OCI-LY7 (cell line): Measurements from ENCODE around the gene MAN2B1.

Source experiments
- CTCF ChIP-seq: fragments of 200-600 bp; sonication (generic); conservative IDR thresholded peaks from 2 replicates; pipeline ENCODE4 v1.5.1; 2014; ENCODE audit warnings: mild to moderate bottlenecking, antibody characterized with exemption, low read length, moderate library complexity, mixed read lengths
- EZH2phosphoT487 ChIP-seq: fragments of 200-600 bp; sonication (generic); IDR thresholded peaks from 2 replicates; pipeline ENCODE4 v1.6.1; 2018; ENCODE audit warnings: low read depth, borderline replicate concordance, mild to moderate bottlenecking, mixed run types, antibody characterized with exemption, low read length, moderate library complexity, mixed read lengths

DNA sequence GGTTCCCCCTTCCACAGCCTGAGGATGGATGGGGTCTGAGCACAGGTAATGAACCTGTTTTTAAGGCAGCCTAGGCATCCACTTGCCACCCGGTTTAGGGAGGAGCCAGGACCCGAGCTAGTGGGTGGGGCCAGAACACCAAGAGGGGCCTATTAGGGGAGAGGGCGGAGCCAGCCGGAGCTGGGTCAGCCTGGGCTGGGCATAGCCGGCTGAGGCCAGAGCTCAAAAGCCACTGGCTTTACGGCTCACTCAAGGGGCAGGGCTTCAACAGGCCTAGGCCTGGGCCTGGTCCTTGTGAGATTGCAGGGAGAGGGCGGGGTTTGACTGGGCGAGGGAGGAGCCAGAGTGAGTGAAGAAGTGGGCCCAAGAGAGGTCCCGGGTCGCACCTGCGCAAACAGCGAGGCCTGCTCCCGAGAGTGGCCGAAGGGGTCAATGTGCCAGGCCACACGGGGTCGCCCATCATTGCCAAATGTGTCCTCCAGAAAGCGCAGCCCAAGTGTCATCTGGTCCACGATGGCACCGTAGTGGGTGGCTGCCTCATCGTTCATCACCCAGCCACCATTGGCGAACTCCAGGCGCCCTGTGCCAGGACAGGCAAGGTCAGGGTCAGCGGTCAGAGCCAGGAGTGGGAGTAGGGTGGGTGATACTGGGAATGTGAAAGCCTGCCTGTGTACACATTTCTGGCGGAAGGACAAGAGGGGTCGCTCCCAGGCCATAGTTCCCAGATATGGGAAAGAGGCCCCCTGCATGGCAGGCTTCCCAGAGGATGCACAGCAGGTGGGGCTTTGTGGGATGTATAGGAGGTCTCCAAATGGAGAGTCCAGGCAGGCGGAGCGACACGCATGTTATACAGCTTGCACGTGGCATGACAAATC, 1.9 kb downstream of the MAN2B1 start:
- TF ChIP-seq CTCF (no peak), EZH2phosphoT487 (no peak)
